K562 (cell line): ENCODE results near the gene DMD. TPM values are rescaled to one million over a fixed set of nuclear protein-coding genes. Genes with fewer than 3 reads are reported as not detected.

Experiments
- ATAC-seq: fragments of 200-7000 bp; cut with Tn5 transposase; 3 replicates; pipeline ENCODE4 v1.9.1; 2020; ENCODE audit warnings: moderate library complexity
- BruUV-seq: library from RNA; stranded (reverse); fragments of 400-500 nt; replicated peaks from 2 replicates; lab custom pipeline; 2021; lab: Mats Ljungman, UMichigan
- CTCF ChIA-PET: fragments of 300-600 bp; formaldehyde crosslinking; extraction: SDS; loops from one replicate; lab custom pipeline; 2021; ENCODE audit warnings: low intra/inter-chr PET ratio; lab: Yijun Ruan, JAX
- POLR2A ChIA-PET: fragments of 300-600, 350-650 bp; sonication (Branson Sonifier 250); formaldehyde crosslinking; extraction: SDS; loops from one replicate; lab custom pipeline; 2021; ENCODE audit warnings: antibody characterized with exemption, inconsistent platforms; lab: Yijun Ruan, JAX
- DNase-seq, 4 experiments: peaks; one replicate each; pipeline versions ENCODE4 v3.0.0 to v3.0.0-alpha.2; 2011 to 2018; ENCODE audit warnings: low spot score in 3 of 4, mixed read lengths in 3 of 4; ENCODE audit errors: extremely low read depth in 1 of 4
- FAIRE-seq: peaks from 2 replicates; lab custom pipeline; 2011; peaks lifted over from hg19 to GRCh38; lab: Jason Lieb, UNC
- H2AFZ ChIP-seq: 2 replicates; pipeline ENCODE4 v1.6.0; 2011; ENCODE audit warnings: low read depth, low read length, control low read depth, inconsistent platforms
- H3K27ac ChIP-seq: fragments of 200-600 bp; 3 replicates; pipeline ENCODE4 v1.8.0; 2011; ENCODE audit warnings: low read depth, mild to moderate bottlenecking, control low read depth, inconsistent platforms, low read length, moderate library complexity, mixed read lengths; ENCODE audit errors: extremely low read depth
- H3K27me3 ChIP-seq, 2 experiments: fragments of 300-600 bp in 1 of 2; 2 replicates in 1 of 2; 3 replicates in 1 of 2; pipeline versions ENCODE4 v1.6.0 to v1.8.0; 2011; ENCODE audit warnings: inconsistent platforms in 2 of 2, low read length in 2 of 2, mild to moderate bottlenecking in 1 of 2, mixed read lengths in 1 of 2, moderate library complexity in 1 of 2; ENCODE audit not compliant: control insufficient read depth in 2 of 2, insufficient read depth in 2 of 2
- H3K36me3 ChIP-seq: fragments of 300-600 bp; 3 replicates; pipeline ENCODE4 v1.8.0; 2011; ENCODE audit warnings: mild to moderate bottlenecking, low read length, inconsistent platforms; ENCODE audit not compliant: control insufficient read depth, insufficient read depth
- H3K4me1 ChIP-seq, 2 experiments: fragments of 200-600 bp in 1 of 2; replicated peaks in 1 of 2; 2 replicates in 1 of 2; 3 replicates in 1 of 2; pipeline versions ENCODE4 v1.5.1 to v1.8.0; 2011; ENCODE audit warnings: inconsistent platforms in 2 of 2, low read length in 2 of 2, mild to moderate bottlenecking in 1 of 2, mixed read lengths in 1 of 2, moderate library complexity in 1 of 2; ENCODE audit not compliant: control insufficient read depth in 2 of 2, insufficient read depth in 2 of 2
- H3K4me2 ChIP-seq: 2 replicates; pipeline ENCODE4 v1.6.1; 2011; ENCODE audit warnings: low read length, control low read depth, inconsistent platforms, mixed read lengths; ENCODE audit not compliant: insufficient read depth
- H3K4me3 ChIP-seq: fragments of 200-600 bp; sonication (generic), shearing (Covaris generic); 2 replicates; pipeline ENCODE4 v1.5.1; 2016; ENCODE audit warnings: control low read depth, inconsistent platforms
- H3K79me2 ChIP-seq: fragments of 200-600 bp; 3 replicates; pipeline ENCODE4 v1.8.0; 2011; ENCODE audit warnings: low read length, inconsistent platforms; ENCODE audit not compliant: control insufficient read depth, insufficient read depth
- H3K9ac ChIP-seq, 2 experiments: 2 replicates each; pipeline versions ENCODE4 v1.6.0 to v1.6.1; 2011; ENCODE audit warnings: low read depth in 2 of 2, low read length in 2 of 2, control low read depth in 1 of 2, inconsistent platforms in 1 of 2, mild to moderate bottlenecking in 1 of 2, mixed read lengths in 1 of 2; ENCODE audit not compliant: insufficient read depth in 1 of 2
- H3K9me1 ChIP-seq: one replicate; pipeline ENCODE4 v1.6.0; 2011; ENCODE audit warnings: inconsistent platforms, mild to moderate bottlenecking, low read length, moderate library complexity; ENCODE audit not compliant: control insufficient read depth, insufficient read depth
- H3K9me3 ChIP-seq: replicated peaks from 2 replicates; pipeline ENCODE4 v1.5.1; 2011; ENCODE audit warnings: low read depth, low read length, inconsistent platforms; ENCODE audit not compliant: control insufficient read depth, insufficient read depth
- H4K20me1 ChIP-seq: replicated peaks from 2 replicates; pipeline ENCODE4 v1.6.1; 2011; ENCODE audit warnings: low read length, inconsistent platforms, mixed read lengths; ENCODE audit not compliant: control insufficient read depth, insufficient read depth
- BRF2 ChIP-seq: IDR thresholded peaks from 3 replicates; pipeline ENCODE4 v1.6.1; 2011; ENCODE audit warnings: borderline replicate concordance, mild to moderate bottlenecking; ENCODE audit not compliant: insufficient read length, insufficient read depth
- COPS2 ChIP-seq: fragments of 450-650 bp; conservative IDR thresholded peaks from 2 replicates; pipeline ENCODE4 v1.6.1; 2016; ENCODE audit warnings: mild to moderate bottlenecking, moderate library complexity
- EHMT2 ChIP-seq: fragments of 450-650 bp; IDR thresholded peaks from 2 replicates; pipeline ENCODE4 v1.6.1; 2018; ENCODE audit warnings: antibody characterized with exemption
- FOXA1 ChIP-seq: fragments of 450-650 bp; IDR thresholded peaks from 2 replicates; pipeline ENCODE4 v1.6.1; 2016; ENCODE audit warnings: mild to moderate bottlenecking, borderline replicate concordance
- FOXP1 ChIP-seq: sonication (generic); formaldehyde crosslinking; IDR thresholded peaks from 2 replicates; pipeline ENCODE4 v1.8.0; 2022; ENCODE audit warnings: mild to moderate bottlenecking, missing genetic modification reagents
- KLF10 ChIP-seq: fragments of 250-450 bp; sonication (Bioruptor Pico); IDR thresholded peaks from 2 replicates; pipeline ENCODE4 v1.6.1; 2021; ENCODE audit warnings: matching md5 sums
- REST ChIP-seq, 2 experiments: fragments of 450-650 bp; formaldehyde crosslinking in 1 of 2; IDR thresholded peaks; 2 replicates each; pipeline versions ENCODE4 v1.4.0 to v1.6.1; 2014 to 2020; ENCODE audit warnings: mild to moderate bottlenecking in 2 of 2, borderline replicate concordance in 1 of 2, low read depth in 1 of 2
- SMAD4 ChIP-seq: fragments of 250-450 bp; sonication (Bioruptor Pico); conservative IDR thresholded peaks from 2 replicates; pipeline ENCODE4 v1.8.0; 2021; ENCODE audit warnings: inconsistent platforms, mild to moderate bottlenecking, moderate library complexity
- SMARCA5 ChIP-seq: fragments of 450-650 bp; IDR thresholded peaks from 2 replicates; pipeline ENCODE4 v1.6.1; 2016
- TEAD1 ChIP-seq, 2 experiments: fragments of 450-650 bp in 1 of 2; sonication (generic) in 1 of 2; formaldehyde crosslinking; IDR thresholded peaks; 2 replicates each; pipeline versions ENCODE4 v1.4.0 to v1.8.0; 2020 to 2022; ENCODE audit warnings: mild to moderate bottlenecking in 2 of 2, missing genetic modification reagents in 1 of 2
- ZC3H4 ChIP-seq: sonication (generic); formaldehyde crosslinking; IDR thresholded peaks from 2 replicates; pipeline ENCODE4 v1.9.0; 2021; ENCODE audit warnings: missing genetic modification reagents, borderline replicate concordance
- ZNF57 ChIP-seq: fragments of 450-650 bp; formaldehyde crosslinking; IDR thresholded peaks from 2 replicates; pipeline ENCODE4 v1.4.0; 2020; ENCODE audit warnings: mild to moderate bottlenecking, moderate library complexity
- ZNF780A ChIP-seq: fragments of 250-450 bp; sonication (Bioruptor Pico); IDR thresholded peaks from 2 replicates; pipeline ENCODE4 v1.5.0; 2021; ENCODE audit warnings: mild to moderate bottlenecking
- WGBS: fragments of 100-300 bp; shearing (Covaris generic); methylation state at CpG from one replicate; pipeline ENCODE4 v1.1.6; 2016; ENCODE audit warnings: low coverage, mixed read lengths; ENCODE audit not compliant: insufficient coverage; ENCODE audit errors: missing lambda C conversion rate; 5-methylcytosine and 5-hydroxymethylcytosine counted together
- in situ Hi-C: fragments of 300-500 bp; cut with MboI; formaldehyde crosslinking; loops from 4 replicates; pipeline ENCODE4 v1.15.0; 2018; ENCODE audit warnings: inconsistent platforms, mixed read lengths
- intact Hi-C: fragments of 100-400 bp; cut with micrococcal nuclease; formaldehyde crosslinking; loops from 2 replicates; pipeline ENCODE4 v1.14.2; 2022
- polyA plus RNA-seq, 8 experiments: library from polyadenylated mRNA; depleted of rRNA in 4 of 8; stranded (reverse) in 5 of 8; unstranded in 3 of 8; fragments of >200 nt; fragmentation: Nextera tagmentation in 2 of 8; fragmentation: Illumina TruSeq in 1 of 8; extraction: Ambion mirVana in 2 of 8; extraction: Trizol in 1 of 8; gene quantifications; 2 replicates each; pipeline versions ENCODE4 v1.2.1 to v1.2.3, GENCODE V29; 2011 to 2014; ENCODE audit warnings: inconsistent platforms in 1 of 8, missing spikeins in 1 of 8
- total RNA-seq, 7 experiments: library from RNA; depleted of rRNA in 6 of 7; stranded (reverse); fragments of >200 nt in 6 of 7; fragmentation: Illumina TruSeq in 2 of 7; extraction: Trizol in 2 of 7; gene quantifications; 2 replicates each; pipeline versions ENCODE4 v1.2.1 to v1.2.3, GENCODE V29; 2011 to 2021; ENCODE audit warnings: low replicate concordance in 1 of 7

Gene DMD
- total and polyA plus RNA-seq, 9 of the 15 experiments (the other 6 are each of a cell fraction or from before 2014, with no cell fraction given): 3.8 to 20.4 (median 11.4) TPM

GRCh38 chrX:32139476-32139875 lies 1071.9 kb downstream of the DMD start (continued):
- TF ChIP-seq SMARCA5: no peak
- no peak for TF ChIP-seq SMAD4 (CRISPR knock-in tag)
- no peak for TF ChIP-seq FOXP1 (CRISPR knock-in tag)
- no peak for TF ChIP-seq KLF10
- TF ChIP-seq COPS2: no peak
- no peak for TF ChIP-seq ZNF57 (CRISPR knock-in tag)
- no peak for TF ChIP-seq TEAD1 (CRISPR knock-in tag; IDR thresholded peaks at IDR 0.05)
- no peak for TF ChIP-seq ZNF780A
- TF ChIP-seq ZC3H4: no peak

- no TSS peak for BruUV-seq
- TF ChIP-seq BRF2 (no peak), REST (IDR thresholded peaks at IDR 0.05; ENCODE audit: borderline replicate concordance) (peak; percentile 92), REST (CRISPR knock-in tag; IDR thresholded peaks at IDR 0.05; ENCODE audit: low read depth) (peak; percentile 83; the same call in 1 of the 2 replicates), FOXA1 (no peak), EHMT2 (peak; percentile 68; the same call in 1 of the 2 replicates)
- peak in 1 of 4 experiments; percentile 1 for DNase-seq
- Histone ChIP-seq H3K9me1 (no peaks in the 10 kb centered on the region), H3K27me3 (no peaks in the 10 kb centered on the region), H3K79me2 (no peaks in the 10 kb centered on the region), H3K4me2 (no peak overlapping the region), H3K4me3 (no peak overlapping the region), H3K27ac (no peak overlapping the region), H2AFZ (no peak overlapping the region), H3K9ac (no peak overlapping the region), H4K20me1 (no peaks in the 10 kb centered on the region), H3K36me3 (no peaks in the 10 kb centered on the region), H3K4me1 (no peaks in the 10 kb centered on the region), H3K9me3 (no peaks in the 10 kb centered on the region)
- FAIRE-seq: no peak
- in situ Hi-C loops (no loop called here), intact Hi-C loops (no loop called here)
- ATAC-seq: no peak
- ChIA-PET POLR2A (no interaction called here), CTCF (no interaction called here)
- 0% methylated on average over 2 of the region's 2 CpGs for WGBS
These were observed 1073.8 kb downstream of the DMD start for GRCh38 chrX:32137525-32137924.
